ENCODE results near the gene UMODL1. TPM values are rescaled to one million over a fixed set of nuclear protein-coding genes. Genes with fewer than 3 reads are reported as not detected.

The UMODL1 gene
- total and polyA plus RNA-seq, 10 of the 15 experiments (the other 5 are each of a cell fraction or from before 2014, with no cell fraction given): 0.01 to 0.11 (median 0.03) TPM; not detected in 5

DNA sequence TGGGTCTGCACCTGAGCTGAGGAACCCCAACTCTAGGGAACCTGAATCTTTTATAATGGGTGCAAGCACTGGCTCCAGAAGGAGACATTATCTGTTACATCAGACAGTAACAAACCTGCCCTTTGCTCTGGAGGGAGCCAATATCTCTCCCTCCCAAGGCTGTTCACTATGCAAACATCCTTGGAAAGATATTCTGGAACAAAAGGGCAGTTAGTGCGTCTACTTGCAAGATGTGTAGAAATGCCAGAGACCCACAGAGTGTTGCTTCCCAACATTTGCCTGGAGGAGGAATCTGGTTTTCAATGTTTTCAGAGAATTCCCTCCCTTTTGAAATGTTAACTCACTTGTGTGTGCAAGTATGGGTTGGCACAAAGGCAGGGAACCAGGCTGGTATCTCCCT, 31.9 kb downstream of the UMODL1 start:
- TF ChIP-seq EGR1 (IDR thresholded peaks at IDR 0.05; ENCODE audit: borderline replicate concordance in 1 of 2, low read depth in 2 of 2, low read length in 2 of 2) (no peak), NR2C1 (IDR thresholded peaks at IDR 0.05) (no peak), POLR2AphosphoS5 (IDR thresholded peaks at IDR 0.05; ENCODE audit: low read length) (no peak), RELA (IDR thresholded peaks at IDR 0.05; ENCODE audit: borderline replicate concordance, partially characterized antibody) (no peak), HDGF (IDR thresholded peaks at IDR 0.05) (no peak), DPF2 (IDR thresholded peaks at IDR 0.05) (no peak), PAX8 (IDR thresholded peaks at IDR 0.05) (no peak), RB1 (IDR thresholded peaks at IDR 0.05; ENCODE audit: borderline replicate concordance) (no peak), ZNF24 (IDR thresholded peaks at IDR 0.05) (no peak), SPI1 (IDR thresholded peaks at IDR 0.05; ENCODE audit: borderline replicate concordance, insufficient read depth, low read depth, low read length) (no peak), ZNF384 (IDR thresholded peaks at IDR 0.05; ENCODE audit: borderline replicate concordance, low read depth, low read length) (no peak), IKZF2 (IDR thresholded peaks at IDR 0.05) (no peak), RFX5 (IDR thresholded peaks at IDR 0.05; ENCODE audit: low read depth, low read length) (no peak), ZNF274 (IDR thresholded peaks at IDR 0.05; ENCODE audit: insufficient read depth, insufficient read length) (no peak)
- TF ChIP-seq, protein P1, sequence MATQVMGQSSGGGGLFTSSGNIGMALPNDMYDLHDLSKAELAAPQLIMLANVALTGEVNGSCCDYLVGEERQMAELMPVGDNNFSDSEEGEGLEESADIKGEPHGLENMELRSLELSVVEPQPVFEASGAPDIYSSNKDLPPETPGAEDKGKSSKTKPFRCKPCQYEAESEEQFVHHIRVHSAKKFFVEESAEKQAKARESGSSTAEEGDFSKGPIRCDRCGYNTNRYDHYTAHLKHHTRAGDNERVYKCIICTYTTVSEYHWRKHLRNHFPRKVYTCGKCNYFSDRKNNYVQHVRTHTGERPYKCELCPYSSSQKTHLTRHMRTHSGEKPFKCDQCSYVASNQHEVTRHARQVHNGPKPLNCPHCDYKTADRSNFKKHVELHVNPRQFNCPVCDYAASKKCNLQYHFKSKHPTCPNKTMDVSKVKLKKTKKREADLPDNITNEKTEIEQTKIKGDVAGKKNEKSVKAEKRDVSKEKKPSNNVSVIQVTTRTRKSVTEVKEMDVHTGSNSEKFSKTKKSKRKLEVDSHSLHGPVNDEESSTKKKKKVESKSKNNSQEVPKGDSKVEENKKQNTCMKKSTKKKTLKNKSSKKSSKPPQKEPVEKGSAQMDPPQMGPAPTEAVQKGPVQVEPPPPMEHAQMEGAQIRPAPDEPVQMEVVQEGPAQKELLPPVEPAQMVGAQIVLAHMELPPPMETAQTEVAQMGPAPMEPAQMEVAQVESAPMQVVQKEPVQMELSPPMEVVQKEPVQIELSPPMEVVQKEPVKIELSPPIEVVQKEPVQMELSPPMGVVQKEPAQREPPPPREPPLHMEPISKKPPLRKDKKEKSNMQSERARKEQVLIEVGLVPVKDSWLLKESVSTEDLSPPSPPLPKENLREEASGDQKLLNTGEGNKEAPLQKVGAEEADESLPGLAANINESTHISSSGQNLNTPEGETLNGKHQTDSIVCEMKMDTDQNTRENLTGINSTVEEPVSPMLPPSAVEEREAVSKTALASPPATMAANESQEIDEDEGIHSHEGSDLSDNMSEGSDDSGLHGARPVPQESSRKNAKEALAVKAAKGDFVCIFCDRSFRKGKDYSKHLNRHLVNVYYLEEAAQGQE (IDR thresholded peaks at IDR 0.05; ENCODE audit: low read depth, low read length): no peak
- TF ChIP-seq, protein P2, sequence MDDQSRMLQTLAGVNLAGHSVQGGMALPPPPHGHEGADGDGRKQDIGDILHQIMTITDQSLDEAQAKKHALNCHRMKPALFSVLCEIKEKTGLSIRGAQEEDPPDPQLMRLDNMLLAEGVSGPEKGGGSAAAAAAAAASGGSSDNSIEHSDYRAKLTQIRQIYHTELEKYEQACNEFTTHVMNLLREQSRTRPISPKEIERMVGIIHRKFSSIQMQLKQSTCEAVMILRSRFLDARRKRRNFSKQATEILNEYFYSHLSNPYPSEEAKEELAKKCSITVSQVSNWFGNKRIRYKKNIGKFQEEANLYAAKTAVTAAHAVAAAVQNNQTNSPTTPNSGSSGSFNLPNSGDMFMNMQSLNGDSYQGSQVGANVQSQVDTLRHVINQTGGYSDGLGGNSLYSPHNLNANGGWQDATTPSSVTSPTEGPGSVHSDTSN (IDR thresholded peaks at IDR 0.05; ENCODE audit: insufficient replicate concordance, low read depth, low read length): no peak

More for the DNA sequence above, 31.9 kb downstream of the UMODL1 start:
- no peak overlapping the region for H2AFZ ChIP-seq (ENCODE audit: control insufficient read depth, low read depth, low read length)
- no peaks in the 10 kb centered on the region for H3K36me3 ChIP-seq (ENCODE audit: control insufficient read depth in 2 of 2, insufficient read depth in 2 of 2, low read length in 1 of 2)
- no peaks in the 10 kb centered on the region for H4K20me1 ChIP-seq (ENCODE audit: control insufficient read depth, insufficient read depth)
- H3K9ac ChIP-seq (ENCODE audit: control insufficient read depth, insufficient read depth, low read length): no peak overlapping the region
- no peak overlapping the region for H3K27ac ChIP-seq (ENCODE audit: control insufficient read depth, insufficient read depth)
- 80% methylated on average over 1 of the region's 1 CpG for WGBS (ENCODE audit: insufficient coverage, insufficient replicate concordance, low lambda C conversion rate, missing lambda C conversion rate)
- no peak for ATAC-seq
- RAD21 ChIA-PET (ENCODE audit: unreplicated experiment): no interaction called here
- no peak overlapping the region for H3K4me2 ChIP-seq (ENCODE audit: control insufficient read depth, insufficient read depth)
- no peak overlapping the region for H3K4me3 ChIP-seq
- CTCF ChIA-PET: interaction anchor here (1.6 kb wide), 1 partner anchor 14 kb away, joined by 6 read pairs; no protein-coding TSS in a partner anchor
- peaks cover 10% of the 10 kb centered on the region for H3K4me1 ChIP-seq (ENCODE audit: control insufficient read depth, insufficient read depth, low read length)
- H3K9me3 ChIP-seq (replicated peaks; ENCODE audit: control insufficient read depth, insufficient read depth, low read length): no peaks in the 10 kb centered on the region
- SMC1A ChIA-PET (ENCODE audit: uncharacterized antibody, unreplicated experiment): interaction anchor here (1.0 to 2.1 kb wide), 2 partner anchors 10 to 14 kb away, joined by 4 to 6 read pairs; no protein-coding TSS in a partner anchor
- in situ Hi-C loops (cut with MboI) (loop anchor here (10.0 kb wide), 1 partner anchor 58 kb away; no protein-coding TSS in a partner anchor), intact Hi-C loops (cut with micrococcal nuclease; ENCODE audit: unreplicated experiment) (no loop called here)
- no TSS peak for BruUV-seq (replicated peaks)
- DNase-seq (ENCODE audit: low read depth, low spot score): no peak
- H3K27me3 ChIP-seq (replicated peaks in 1 of 2; ENCODE audit: control insufficient read depth in 2 of 2, insufficient read depth in 2 of 2, low read length in 1 of 2): peaks cover 0 to 1% of the 10 kb centered on the region in 2 experiments; a peak in 2 of 4 replicates
- H3K79me2 ChIP-seq (ENCODE audit: control insufficient read depth, insufficient read depth, low read length): no peaks in the 10 kb centered on the region
- no peak for FAIRE-seq
- POLR2A ChIA-PET: interaction anchor here (0.6 kb wide), 1 partner anchor 8 kb away, joined by 3 read pairs; no protein-coding TSS in a partner anchor

Measured in GM12878 (cell line).